PC-9 (cell line): Measurements from ENCODE around the gene AHRR. TPM values are rescaled to one million over a fixed set of nuclear protein-coding genes. Genes with fewer than 3 reads are reported as not detected.
A peak's percentile ranks its signal among the peaks of the same experiment; 100 is the strongest.

Source experiments
- BruUV-seq: library from RNA; stranded (reverse); fragments of 400-500 nt; replicated peaks from 2 replicates; lab custom pipeline; 2021; lab: Mats Ljungman, UMichigan
- CTCF ChIA-PET: fragments of 300-600 bp; sonication (Branson Sonifier 250); formaldehyde crosslinking; loops from one replicate; lab custom pipeline; 2022; ENCODE audit warnings: antibody characterized with exemption; lab: Charles Lee
- POLR2A ChIA-PET: fragments of 300-600 bp; sonication (Branson Sonifier 250); formaldehyde crosslinking; loops from one replicate; lab custom pipeline; 2022; ENCODE audit warnings: antibody characterized with exemption; ENCODE audit not compliant: unreplicated experiment; lab: Charles Lee
- DNase-seq, 2 experiments: peaks; one replicate each; pipeline versions ENCODE4 v3.0.0 to v3.0.0-alpha.2; 2015 to 2022; ENCODE audit warnings: mixed read lengths in 1 of 2
- H2AFZ ChIP-seq: fragments of 200-600 bp; sonication (generic); 2 replicates; pipeline ENCODE4 v1.8.1; 2017; ENCODE audit warnings: antibody characterized with exemption
- H3F3A ChIP-seq: fragments of 200-600 bp; sonication (generic); 2 replicates; pipeline ENCODE4 v1.8.1; 2017; ENCODE audit warnings: antibody characterized with exemption, mild to moderate bottlenecking, low read depth; ENCODE audit not compliant: insufficient read depth
- H3K27ac ChIP-seq: fragments of 200-600 bp; sonication (generic); 2 replicates; pipeline ENCODE4 v1.6.1; 2016; ENCODE audit warnings: mixed run types
- H3K27me3 ChIP-seq: fragments of 200-600 bp; sonication (generic); 2 replicates; pipeline ENCODE4 v1.6.1; 2016; ENCODE audit warnings: low read depth, mixed run types; ENCODE audit not compliant: insufficient read depth
- H3K36me3 ChIP-seq: fragments of 200-600 bp; sonication (generic); 2 replicates; pipeline ENCODE4 v1.6.1; 2016; ENCODE audit warnings: low read depth, mixed run types
- H3K4me1 ChIP-seq: fragments of 200-600 bp; sonication (generic); replicated peaks from 2 replicates; pipeline ENCODE4 v1.6.1; 2016; ENCODE audit warnings: mixed run types; ENCODE audit not compliant: insufficient read depth
- H3K4me2 ChIP-seq: fragments of 200-600 bp; sonication (generic); 2 replicates; pipeline ENCODE4 v1.6.1; 2017; ENCODE audit warnings: mixed run types
- H3K4me3 ChIP-seq: fragments of 200-600 bp; sonication (generic); 2 replicates; pipeline ENCODE4 v1.6.1; 2016; ENCODE audit warnings: mixed run types
- H3K79me2 ChIP-seq: fragments of 200-600 bp; sonication (generic); 2 replicates; pipeline ENCODE4 v1.6.1; 2017; ENCODE audit warnings: low read depth, mixed run types
- H3K9me2 ChIP-seq: fragments of 200-600 bp; sonication (generic); 2 replicates; pipeline ENCODE4 v1.8.1; 2017; ENCODE audit warnings: mild to moderate bottlenecking; ENCODE audit not compliant: insufficient read depth
- H3K9me3 ChIP-seq: fragments of 200-600 bp; sonication (generic); 2 replicates; pipeline ENCODE4 v1.8.1; 2016; ENCODE audit warnings: low read depth; ENCODE audit not compliant: insufficient read depth
- H4K20me1 ChIP-seq: fragments of 200-600 bp; sonication (generic); 2 replicates; pipeline ENCODE4 v1.8.1; 2017; ENCODE audit not compliant: insufficient read depth
- EZH2 ChIP-seq: fragments of 200-600 bp; sonication (generic); IDR thresholded peaks from 2 replicates; pipeline ENCODE4 v1.8.0; 2017; ENCODE audit warnings: antibody characterized with exemption, low read depth
- intact Hi-C: fragments of 100-400 bp; cut with micrococcal nuclease; formaldehyde crosslinking; loops from one replicate; pipeline ENCODE4 v1.10.0; 2022; ENCODE audit not compliant: unreplicated experiment
- total RNA-seq: library from RNA; stranded (reverse); gene quantifications from 2 replicates; pipeline ENCODE4 v1.2.3, GENCODE V29; 2021
- TF ChIP-seq, protein P1 (sequence below): fragments of 200-600 bp; sonication (generic); conservative IDR thresholded peaks from 2 replicates; pipeline ENCODE4 v1.6.1; 2017; ENCODE audit warnings: mixed run types, antibody characterized with exemption, mild to moderate bottlenecking, moderate library complexity

AHRR gene
- total RNA-seq, 1 experiment from 2014 or later: 7.2 TPM

DNA sequence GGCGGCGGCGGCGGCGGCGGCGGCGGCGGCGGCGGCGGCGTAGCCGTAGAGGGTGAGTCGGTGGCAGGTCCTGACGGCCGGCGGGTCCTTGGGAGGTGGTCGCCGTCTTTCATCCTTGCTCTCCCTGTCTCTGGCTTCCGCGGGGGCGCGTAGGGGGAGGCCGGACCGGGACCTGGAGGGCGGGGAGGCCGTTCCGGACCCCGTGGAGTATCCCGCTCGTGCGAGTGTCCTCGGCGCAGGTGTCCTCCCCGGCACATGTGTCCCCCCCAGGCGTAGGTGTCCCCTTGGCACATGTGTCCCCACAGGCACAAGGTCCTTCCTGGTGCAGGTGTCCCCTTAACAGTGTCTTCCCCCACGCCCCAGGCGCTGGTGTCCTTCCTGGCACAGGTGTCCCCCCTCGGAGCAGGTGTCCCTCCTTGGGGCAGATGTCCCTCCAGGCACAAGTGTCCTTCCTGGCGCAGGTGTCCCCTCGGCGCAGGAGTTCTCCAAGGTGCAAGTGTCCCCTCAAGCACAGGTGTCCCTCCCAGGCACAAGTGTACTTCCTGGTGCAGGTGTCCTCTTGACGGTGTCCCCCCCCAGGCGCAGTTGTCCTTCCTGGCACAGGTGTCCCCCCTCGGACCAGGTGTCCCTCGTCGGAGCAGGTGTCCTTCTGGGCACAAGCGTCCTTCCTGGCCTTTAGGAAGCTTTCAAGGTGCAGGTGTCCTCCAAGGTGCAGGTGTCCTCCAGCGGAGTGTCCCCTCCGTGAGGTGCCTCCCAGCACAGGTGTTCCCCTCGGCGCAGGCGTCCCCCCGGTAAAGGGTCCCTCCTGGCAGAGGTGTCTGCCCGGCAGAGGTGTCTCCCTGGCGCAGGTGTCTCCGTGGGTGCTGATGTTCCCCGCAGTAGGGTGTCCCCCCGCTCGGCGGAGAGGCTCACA, 122.0 kb downstream of the AHRR start:
- H3K27me3 ChIP-seq: no peaks in the 10 kb centered on the region

DNA sequence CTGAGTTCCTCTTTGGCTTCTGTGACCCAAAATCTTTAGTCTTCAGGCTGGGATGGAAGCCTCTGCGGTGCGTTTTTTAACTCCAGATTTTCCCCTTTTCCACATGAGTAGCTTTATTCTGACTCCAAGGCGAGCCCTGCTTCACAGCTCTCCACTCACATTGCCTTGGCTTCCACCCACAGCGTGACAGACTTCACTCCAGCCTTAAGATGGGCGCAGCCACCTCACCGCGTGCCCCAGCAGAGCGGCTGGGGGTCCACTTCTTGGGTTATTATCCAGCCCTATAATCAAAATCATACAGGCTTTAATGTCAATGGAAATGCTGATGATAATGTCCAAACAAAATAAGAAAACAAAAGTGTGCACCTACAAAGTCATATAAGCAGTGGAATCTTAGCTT, 122.7 kb downstream of the AHRR start:
- DNase-seq: no peak
- H3K4me2 ChIP-seq: peak overlapping the region; percentile 100
- H3K4me1 ChIP-seq: peaks cover 24% of the 10 kb centered on the region
- no peaks in the 10 kb centered on the region for H3K9me3 ChIP-seq
- no TSS peak for BruUV-seq
- no peak overlapping the region for H3K27ac ChIP-seq
- H3K9me2 ChIP-seq: no peaks in the 10 kb centered on the region
- intact Hi-C loops: loop anchor here (10.0 kb wide), 1 partner anchor 1201 kb away; no protein-coding TSS in a partner anchor
- peak overlapping the region; percentile 99 for H3K4me3 ChIP-seq
- no peaks in the 10 kb centered on the region for H3K27me3 ChIP-seq
- H3K36me3 ChIP-seq: peaks cover 31% of the 10 kb centered on the region
- peaks cover 12% of the 10 kb centered on the region; the same call in 1 of the 2 replicates for H3F3A ChIP-seq
- peaks cover 50% of the 10 kb centered on the region for H3K79me2 ChIP-seq
- no peak overlapping the region for H2AFZ ChIP-seq
- ChIA-PET POLR2A (no interaction called here), CTCF (no interaction called here)
- peaks cover 37% of the 10 kb centered on the region for H4K20me1 ChIP-seq
- TF ChIP-seq, protein P1, sequence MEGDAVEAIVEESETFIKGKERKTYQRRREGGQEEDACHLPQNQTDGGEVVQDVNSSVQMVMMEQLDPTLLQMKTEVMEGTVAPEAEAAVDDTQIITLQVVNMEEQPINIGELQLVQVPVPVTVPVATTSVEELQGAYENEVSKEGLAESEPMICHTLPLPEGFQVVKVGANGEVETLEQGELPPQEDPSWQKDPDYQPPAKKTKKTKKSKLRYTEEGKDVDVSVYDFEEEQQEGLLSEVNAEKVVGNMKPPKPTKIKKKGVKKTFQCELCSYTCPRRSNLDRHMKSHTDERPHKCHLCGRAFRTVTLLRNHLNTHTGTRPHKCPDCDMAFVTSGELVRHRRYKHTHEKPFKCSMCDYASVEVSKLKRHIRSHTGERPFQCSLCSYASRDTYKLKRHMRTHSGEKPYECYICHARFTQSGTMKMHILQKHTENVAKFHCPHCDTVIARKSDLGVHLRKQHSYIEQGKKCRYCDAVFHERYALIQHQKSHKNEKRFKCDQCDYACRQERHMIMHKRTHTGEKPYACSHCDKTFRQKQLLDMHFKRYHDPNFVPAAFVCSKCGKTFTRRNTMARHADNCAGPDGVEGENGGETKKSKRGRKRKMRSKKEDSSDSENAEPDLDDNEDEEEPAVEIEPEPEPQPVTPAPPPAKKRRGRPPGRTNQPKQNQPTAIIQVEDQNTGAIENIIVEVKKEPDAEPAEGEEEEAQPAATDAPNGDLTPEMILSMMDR: no peak
- no peak for TF ChIP-seq EZH2

More for the DNA sequence above, 122.0 kb downstream of the AHRR start:
- Histone ChIP-seq H3K27ac (peak overlapping the region; percentile 1; the same call in 1 of the 2 replicates), H3F3A (peaks cover 12% of the 10 kb centered on the region; the same call in 1 of the 2 replicates), H3K4me1 (peaks cover 24% of the 10 kb centered on the region), H3K36me3 (peaks cover 25% of the 10 kb centered on the region), H3K9me3 (no peaks in the 10 kb centered on the region), H3K4me2 (peak overlapping the region; percentile 100), H4K20me1 (peaks cover 29% of the 10 kb centered on the region), H3K4me3 (peak overlapping the region; percentile 99), H3K9me2 (no peaks in the 10 kb centered on the region), H2AFZ (peak overlapping the region; percentile 100), H3K79me2 (peaks cover 50% of the 10 kb centered on the region)
- ChIA-PET POLR2A (interaction anchor here (0.6 to 1.0 kb wide), 2 partner anchors 9 to 15 kb away, joined by 3 to 7 read pairs; no protein-coding TSS in a partner anchor), CTCF (no interaction called here)
- BruUV-seq: no TSS peak
- intact Hi-C loops: loop anchor here (10.0 kb wide), 1 partner anchor 1201 kb away; no protein-coding TSS in a partner anchor
- TF ChIP-seq, protein P1: no peak
- no peak for TF ChIP-seq EZH2
- DNase-seq: peak; percentile 52 to 61

DNA sequence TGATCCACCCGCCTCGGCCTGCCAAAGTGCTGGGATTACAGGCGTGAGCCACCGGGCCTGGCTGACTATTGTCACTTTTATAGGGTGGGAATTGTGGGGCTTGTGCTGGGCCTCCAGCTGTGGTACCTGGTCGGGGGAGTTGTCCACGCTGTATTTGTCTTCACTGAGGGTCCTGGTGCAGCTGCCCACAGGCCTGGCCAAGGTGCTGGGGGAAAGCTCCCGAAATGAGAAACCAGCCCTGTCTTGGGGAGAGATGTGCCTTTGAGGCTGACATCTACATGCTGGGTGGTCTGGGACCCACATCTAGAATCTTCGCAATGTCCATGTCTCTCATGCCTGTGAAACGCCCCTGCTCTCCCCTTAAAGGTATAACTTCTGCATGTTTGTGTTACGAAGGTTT, 124.1 kb downstream of the AHRR start:
- Histone ChIP-seq H3F3A (peaks cover 9% of the 10 kb centered on the region; the same call in 1 of the 2 replicates), H2AFZ (no peak overlapping the region), H3K4me1 (peaks cover 24% of the 10 kb centered on the region), H3K79me2 (peaks cover 50% of the 10 kb centered on the region), H4K20me1 (peaks cover 44% of the 10 kb centered on the region), H3K9me3 (no peaks in the 10 kb centered on the region), H3K36me3 (peaks cover 44% of the 10 kb centered on the region), H3K4me3 (no peak overlapping the region), H3K27me3 (no peaks in the 10 kb centered on the region), H3K9me2 (no peaks in the 10 kb centered on the region), H3K4me2 (no peak overlapping the region), H3K27ac (no peak overlapping the region)
- no peak for DNase-seq
- TF ChIP-seq, protein P1: no peak
- no peak for TF ChIP-seq EZH2
- no TSS peak for BruUV-seq
- ChIA-PET POLR2A (no interaction called here), CTCF (interaction anchor here (0.6 to 1.8 kb wide), 6 partner anchors 13 to 177 kb away, joined by 3 to 25 read pairs (median 8); partner anchors contain the start of gene PDCD6)
- intact Hi-C loops: loop anchor here (10.0 kb wide), 1 partner anchor 1199 kb away; no protein-coding TSS in a partner anchor
